HEK293T (cell line): ENCODE results near the gene ADAMTS10.

Source experiments
- FOXM1 ChIP-seq: fragments of 450-650 bp; IDR thresholded peaks from 2 replicates; pipeline ENCODE4 v1.6.1; 2017; ENCODE audit warnings: mild to moderate bottlenecking, borderline replicate concordance
- NFRKB ChIP-seq: fragments of 450-650 bp; IDR thresholded peaks from 2 replicates; pipeline ENCODE4 v1.6.1; 2016; ENCODE audit warnings: mild to moderate bottlenecking, moderate library complexity
- SP1 ChIP-seq: fragments of 450-650 bp; IDR thresholded peaks from 2 replicates; pipeline ENCODE4 v1.6.1; 2017
- SUZ12 ChIP-seq: fragments of 450-650 bp; IDR thresholded peaks from 2 replicates; pipeline ENCODE4 v1.6.1; 2016; ENCODE audit warnings: mild to moderate bottlenecking
- TARDBP ChIP-seq: fragments of 450-650 bp; IDR thresholded peaks from 2 replicates; pipeline ENCODE4 v1.6.1; 2016

DNA sequence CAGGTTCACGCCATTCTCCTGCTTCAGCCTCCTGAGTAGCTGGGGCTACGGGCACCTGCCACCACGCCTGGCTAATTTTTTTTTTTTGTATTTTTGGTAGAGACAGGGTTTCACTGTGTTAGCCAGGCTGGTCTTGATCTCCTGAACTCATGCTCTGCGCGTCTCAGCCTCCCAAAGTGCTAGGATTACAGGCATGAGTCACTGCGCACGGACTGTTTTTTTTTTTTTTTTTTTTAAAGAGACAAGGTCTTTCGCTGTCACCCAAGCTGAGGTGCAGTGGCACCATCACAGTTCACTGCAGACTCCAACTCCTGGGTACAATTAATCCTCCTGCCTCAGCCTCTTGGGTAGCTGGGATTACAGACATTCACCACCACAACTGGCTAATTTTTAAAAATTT is 8.2 kb upstream of the ADAMTS10 start:
- no peak for TF ChIP-seq SP1
- TF ChIP-seq FOXM1: no peak
- TF ChIP-seq SUZ12: no peak
- no peak for TF ChIP-seq TARDBP
- no peak for TF ChIP-seq NFRKB
